ENCODE data around the gene PCBP2.
A peak's percentile ranks its signal among the peaks of the same experiment; 100 is the strongest.

Gene PCBP2

GRCh38 chr12:53495903-53496751 lies 44.2 kb downstream of the PCBP2 start:
- no peak for DNase-seq

- DNase-seq, result no peak
These were observed 44.8 kb downstream of the PCBP2 start for GRCh38 chr12:53496752-53497032.

- DNase-seq, result no peak
These were observed 45.6 kb downstream of the PCBP2 start for GRCh38 chr12:53497461-53497860.

GRCh38 chr12:53498235-53498630 lies 46.3 kb downstream of the PCBP2 start:
- DNase-seq, result no peak

GRCh38 chr12:53499266-53500141 lies 47.6 kb downstream of the PCBP2 start, which contains the start of gene MAP3K12:
MAP3K12 (minus strand) TSS chr12:53499458; CDS start chr12:53487391, 12,067 bp downstream.
- peak in 1 of 2 experiments; percentile 46 for DNase-seq

- DNase-seq, result no peak
These were observed 48.4 kb downstream of the PCBP2 start for GRCh38 chr12:53500142-53500775.

- peak; percentile 97 for DNase-seq
These were observed 49.1 kb downstream of the PCBP2 start, which contains the start of gene TARBP2 for GRCh38 chr12:53500776-53501614. TARBP2 (plus strand) TSS chr12:53501283; CDS start chr12:53501409, 126 bp downstream.

- no peak for DNase-seq
These were observed 49.8 kb downstream of the PCBP2 start for GRCh38 chr12:53501615-53502181.

GRCh38 chr12:53502331-53502730 lies 50.4 kb downstream of the PCBP2 start:
- DNase-seq, result no peak

- no peak for DNase-seq
These were observed 51.3 kb downstream of the PCBP2 start for GRCh38 chr12:53502983-53503728.

- no peak for DNase-seq
These were observed 52.4 kb downstream of the PCBP2 start for GRCh38 chr12:53504004-53504920.

GRCh38 chr12:53505086-53505485 lies 53.2 kb downstream of the PCBP2 start:
- DNase-seq, result no peak

GRCh38 chr12:53505555-53506449 lies 53.9 kb downstream of the PCBP2 start:
- no peak for DNase-seq

GRCh38 chr12:53506450-53506785 lies 54.5 kb downstream of the PCBP2 start:
- DNase-seq, result no peak

- no peak for DNase-seq
These were observed 55.1 kb downstream of the PCBP2 start, which contains the start of gene NPFF for GRCh38 chr12:53506881-53507602. NPFF (minus strand) TSS chr12:53507484; CDS start chr12:53507474, 10 bp downstream.

GRCh38 chr12:53507603-53507885 lies 55.6 kb downstream of the PCBP2 start:
- no peak for DNase-seq

GRCh38 chr12:53508534-53509170 lies 56.8 kb downstream of the PCBP2 start:
- DNase-seq, result peak; percentile 66 to 73

GRCh38 chr12:53510181-53510812 lies 58.4 kb downstream of the PCBP2 start:
- DNase-seq, result no peak
